ENCODE results near the gene SPATA13. TPM values are rescaled to one million over a fixed set of nuclear protein-coding genes. Genes with fewer than 3 reads are reported as not detected.

The SPATA13 gene
- total RNA-seq, 1 experiment from 2014 or later: 14.1 TPM

DNA sequence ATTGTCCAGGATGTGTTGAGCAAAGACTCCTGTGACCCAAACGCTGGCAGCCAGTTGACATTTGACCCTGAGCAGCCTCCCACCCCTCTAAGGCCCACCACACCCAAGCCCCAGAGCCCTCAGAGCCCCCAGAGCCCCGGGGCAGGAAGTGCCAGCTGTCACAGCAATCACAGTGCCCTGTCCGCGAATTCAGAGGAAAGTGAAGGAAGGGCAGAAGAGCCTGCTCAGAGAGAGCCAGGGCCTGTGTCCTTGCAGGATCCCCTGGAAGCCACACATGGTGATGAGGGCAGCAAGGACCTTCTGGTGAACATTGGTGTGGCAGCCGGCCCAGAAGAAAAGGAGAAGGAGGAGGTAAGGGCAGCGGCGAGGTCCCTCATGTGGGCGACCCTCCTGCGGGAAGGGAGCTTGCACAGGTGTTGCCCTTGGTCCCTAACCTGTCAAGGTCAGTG lies 63.7 kb downstream of the SPATA13 start:
- H3K56ac ChIP-seq (ENCODE audit: insufficient read length, low read depth, low read length): no peak overlapping the region
- peaks cover 4% of the 10 kb centered on the region; the same call in 1 of the 2 replicates for H3K4me1 ChIP-seq (ENCODE audit: insufficient read depth, low read length)
- H3T11ph ChIP-seq (ENCODE audit: low read length): no peak overlapping the region
- H3K23me2 ChIP-seq (ENCODE audit: insufficient read length, low read depth, low read length, poor library complexity, severe bottlenecking): no peaks in the 10 kb centered on the region
- no CpG with 5 or more reads among the region's 9 CpGs for WGBS (ENCODE audit: extremely low coverage, insufficient read length, low lambda C conversion rate)
- no peaks in the 10 kb centered on the region for H3K79me1 ChIP-seq (ENCODE audit: insufficient read depth, low read depth, low read length, poor library complexity, severe bottlenecking)
- no peak for DNase-seq
- H3K79me2 ChIP-seq (ENCODE audit: insufficient read depth, low read length): peaks cover 4% of the 10 kb centered on the region; the same call in 1 of the 2 replicates
- H3K14ac ChIP-seq (ENCODE audit: insufficient read depth, low read length): no peak overlapping the region
- no peak overlapping the region for H2BK15ac ChIP-seq (ENCODE audit: low read depth, low read length)
- H3K4me3 Mint-ChIP-seq: no peak overlapping the region
- peaks cover 2% of the 10 kb centered on the region for H4K20me1 ChIP-seq (ENCODE audit: control insufficient read depth, insufficient read depth, insufficient read length)
- H3K9ac ChIP-seq (ENCODE audit: extremely low read depth, insufficient read length, low read length): no peak overlapping the region
- H3K4me1 Mint-ChIP-seq: peaks cover 17 to 28% of the 10 kb centered on the region in 2 experiments
- no peak overlapping the region for H3K4me2 ChIP-seq (ENCODE audit: insufficient read depth, insufficient read length, low read length)
- no peak overlapping the region for H3K18ac ChIP-seq (ENCODE audit: insufficient read length, low read depth, low read length)
- H2BK5ac ChIP-seq (ENCODE audit: insufficient read length, low read length): no peak overlapping the region
- H3K23ac ChIP-seq (ENCODE audit: insufficient read length, low read depth, low read length): no peak overlapping the region
- no peaks in the 10 kb centered on the region for H3K9me3 Mint-ChIP-seq
- H3K27me3 Mint-ChIP-seq (ENCODE audit: low read depth): no peaks in the 10 kb centered on the region
- no peak overlapping the region for H2BK12ac ChIP-seq (ENCODE audit: insufficient read length, low read depth, low read length)
- no peaks in the 10 kb centered on the region; a peak in 1 of 7 replicates for H3K36me3 Mint-ChIP-seq (ENCODE audit: insufficient read depth in 1 of 3, low read depth in 3 of 3)
- no peak overlapping the region for H2BK120ac ChIP-seq (ENCODE audit: low read depth, low read length, poor library complexity, severe bottlenecking)
- no peak overlapping the region for H2AK5ac ChIP-seq (ENCODE audit: insufficient read length, low read length)
- H3K4ac ChIP-seq (ENCODE audit: low read depth, low read length): no peak overlapping the region
- no peaks in the 10 kb centered on the region for H3K9me3 ChIP-seq (ENCODE audit: control insufficient read depth, low read depth, low read length)
- no peaks in the 10 kb centered on the region for H3K27me3 ChIP-seq (ENCODE audit: insufficient read depth, low read length)
- H2AFZ ChIP-seq (ENCODE audit: low read length): no peak overlapping the region
- H2BK20ac ChIP-seq (ENCODE audit: low read depth, low read length, poor library complexity, severe bottlenecking): no peak overlapping the region
- no peak overlapping the region for H4K91ac ChIP-seq (ENCODE audit: insufficient read length, low read depth, low read length)
- TF ChIP-seq, protein P1, sequence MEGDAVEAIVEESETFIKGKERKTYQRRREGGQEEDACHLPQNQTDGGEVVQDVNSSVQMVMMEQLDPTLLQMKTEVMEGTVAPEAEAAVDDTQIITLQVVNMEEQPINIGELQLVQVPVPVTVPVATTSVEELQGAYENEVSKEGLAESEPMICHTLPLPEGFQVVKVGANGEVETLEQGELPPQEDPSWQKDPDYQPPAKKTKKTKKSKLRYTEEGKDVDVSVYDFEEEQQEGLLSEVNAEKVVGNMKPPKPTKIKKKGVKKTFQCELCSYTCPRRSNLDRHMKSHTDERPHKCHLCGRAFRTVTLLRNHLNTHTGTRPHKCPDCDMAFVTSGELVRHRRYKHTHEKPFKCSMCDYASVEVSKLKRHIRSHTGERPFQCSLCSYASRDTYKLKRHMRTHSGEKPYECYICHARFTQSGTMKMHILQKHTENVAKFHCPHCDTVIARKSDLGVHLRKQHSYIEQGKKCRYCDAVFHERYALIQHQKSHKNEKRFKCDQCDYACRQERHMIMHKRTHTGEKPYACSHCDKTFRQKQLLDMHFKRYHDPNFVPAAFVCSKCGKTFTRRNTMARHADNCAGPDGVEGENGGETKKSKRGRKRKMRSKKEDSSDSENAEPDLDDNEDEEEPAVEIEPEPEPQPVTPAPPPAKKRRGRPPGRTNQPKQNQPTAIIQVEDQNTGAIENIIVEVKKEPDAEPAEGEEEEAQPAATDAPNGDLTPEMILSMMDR (conservative IDR thresholded peaks at IDR 0.05): no peak
- H4K5ac ChIP-seq (ENCODE audit: insufficient read length, low read depth, low read length): no peak overlapping the region
- H4K8ac ChIP-seq (replicated peaks; ENCODE audit: insufficient read length, low read depth, low read length): no peak overlapping the region
- no peak overlapping the region for H3K27ac ChIP-seq (ENCODE audit: insufficient read length, low read depth, low read length)
- H3K27ac Mint-ChIP-seq: no peak overlapping the region

Data from H9 (cell line).